ENCODE results near the gene CGB8.
"Not testable (repeated sequence)": the region's sequence is repeated elsewhere in the genome, so short reads cannot be mapped to it uniquely, and the experiment has no call there.

GRCh38 chr19:49050376-49051033, 1.6 kb upstream of the CGB8 start:
- not testable (repeated sequence) for TF ChIP-seq POLR2A, CTCF (IDR thresholded peaks at IDR 0.05)

Data from breast epithelium (tissue), 3 donors.